Testis (tissue), 2 donors: ENCODE results near the gene IL36G.

Experiments
- POLR2A ChIP-seq: fragments of 450-650 bp; IDR thresholded peaks from one replicate; pipeline ENCODE4 v1.6.1; 2017; ENCODE audit warnings: antibody characterized with exemption, mild to moderate bottlenecking, moderate library complexity
- TF ChIP-seq, protein P1 (sequence below), 3 experiments: fragments of 450-650 bp in 2 of 3; fragments of 200-600 bp in 1 of 3; sonication (generic) in 1 of 3; IDR thresholded peaks; one replicate each; pipeline ENCODE4 v1.5.1; 2016 to 2019; ENCODE audit warnings: antibody characterized with exemption in 3 of 3, mild to moderate bottlenecking in 2 of 3, moderate library complexity in 1 of 3

DNA sequence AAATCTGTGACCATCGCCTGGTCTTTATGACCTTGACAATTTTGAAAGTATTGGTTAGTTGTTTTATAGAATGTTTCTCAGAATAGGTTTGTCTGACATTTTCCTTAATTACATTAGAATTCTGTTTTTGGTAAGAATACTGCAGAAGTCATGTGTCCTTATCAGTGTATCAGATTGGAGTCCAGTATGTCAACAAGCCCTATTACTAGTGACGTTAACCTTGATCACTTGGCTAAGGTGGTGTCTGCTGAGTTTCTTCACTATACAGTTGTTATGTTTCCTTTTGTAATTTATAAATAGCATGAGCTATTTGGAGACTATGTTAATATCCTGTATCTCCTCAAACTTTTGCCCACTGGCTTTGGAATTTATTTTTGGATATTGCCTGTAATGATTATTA, 10.8 kb upstream of the IL36G start:
- TF ChIP-seq, protein P1, sequence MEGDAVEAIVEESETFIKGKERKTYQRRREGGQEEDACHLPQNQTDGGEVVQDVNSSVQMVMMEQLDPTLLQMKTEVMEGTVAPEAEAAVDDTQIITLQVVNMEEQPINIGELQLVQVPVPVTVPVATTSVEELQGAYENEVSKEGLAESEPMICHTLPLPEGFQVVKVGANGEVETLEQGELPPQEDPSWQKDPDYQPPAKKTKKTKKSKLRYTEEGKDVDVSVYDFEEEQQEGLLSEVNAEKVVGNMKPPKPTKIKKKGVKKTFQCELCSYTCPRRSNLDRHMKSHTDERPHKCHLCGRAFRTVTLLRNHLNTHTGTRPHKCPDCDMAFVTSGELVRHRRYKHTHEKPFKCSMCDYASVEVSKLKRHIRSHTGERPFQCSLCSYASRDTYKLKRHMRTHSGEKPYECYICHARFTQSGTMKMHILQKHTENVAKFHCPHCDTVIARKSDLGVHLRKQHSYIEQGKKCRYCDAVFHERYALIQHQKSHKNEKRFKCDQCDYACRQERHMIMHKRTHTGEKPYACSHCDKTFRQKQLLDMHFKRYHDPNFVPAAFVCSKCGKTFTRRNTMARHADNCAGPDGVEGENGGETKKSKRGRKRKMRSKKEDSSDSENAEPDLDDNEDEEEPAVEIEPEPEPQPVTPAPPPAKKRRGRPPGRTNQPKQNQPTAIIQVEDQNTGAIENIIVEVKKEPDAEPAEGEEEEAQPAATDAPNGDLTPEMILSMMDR (IDR thresholded peaks at IDR 0.05) = no peak
- TF ChIP-seq POLR2A = no peak
